Ectodermal cell (in vitro differentiated cells): ENCODE data around the gene EVI2B.

Experiments
- H3K27ac ChIP-seq: 2 replicates; pipeline ENCODE4 v1.7.0; 2013; ENCODE audit warnings: mild to moderate bottlenecking, low read depth, low read length; ENCODE audit not compliant: insufficient read depth, poor library complexity, severe bottlenecking
- H3K27me3 ChIP-seq: 2 replicates; pipeline ENCODE4 v1.7.0; 2013; ENCODE audit warnings: mild to moderate bottlenecking, low read length; ENCODE audit not compliant: insufficient read depth, control insufficient read depth, poor library complexity, severe bottlenecking
- H3K36me3 ChIP-seq: one replicate; pipeline ENCODE4 v1.7.0; 2013; ENCODE audit warnings: low read length; ENCODE audit not compliant: control insufficient read depth, insufficient read depth
- H3K4me1 ChIP-seq: one replicate; pipeline ENCODE4 v1.7.0; 2013; ENCODE audit warnings: low read length; ENCODE audit not compliant: control insufficient read depth, insufficient read depth
- H3K4me3 ChIP-seq: 2 replicates; pipeline ENCODE4 v1.7.0; 2013; ENCODE audit warnings: low read depth, low read length, control low read depth; ENCODE audit not compliant: insufficient read depth
- H3K9me3 ChIP-seq: 2 replicates; pipeline ENCODE4 v1.7.0; 2013; ENCODE audit warnings: mild to moderate bottlenecking, low read length, moderate library complexity; ENCODE audit not compliant: control insufficient read depth
- WGBS, 2 experiments: methylation state at CpG; one replicate each; pipeline ENCODE4 v1.1.7; 2013; ENCODE audit warnings: missing lambda C conversion rate in 2 of 2; 5-methylcytosine and 5-hydroxymethylcytosine counted together

The EVI2B gene

GRCh38 chr17:31311526-31311925, 2.3 kb downstream of the EVI2B start:
- WGBS, 2 experiments = 94 to 100% methylated on average over 3 of the region's 3 CpGs
- H3K27ac ChIP-seq = no peak overlapping the region
- H3K27me3 ChIP-seq = no peaks in the 10 kb centered on the region
- no peaks in the 10 kb centered on the region for H3K36me3 ChIP-seq
- H3K9me3 ChIP-seq = no peaks in the 10 kb centered on the region
- H3K4me3 ChIP-seq = no peak overlapping the region
- no peaks in the 10 kb centered on the region for H3K4me1 ChIP-seq

- H3K9me3 ChIP-seq = no peaks in the 10 kb centered on the region
- 88 to 93% methylated on average over 7 of the region's 7 CpGs for WGBS, 2 experiments
- H3K36me3 ChIP-seq = no peaks in the 10 kb centered on the region
- H3K27ac ChIP-seq = no peak overlapping the region
- H3K27me3 ChIP-seq = no peaks in the 10 kb centered on the region
- H3K4me1 ChIP-seq = no peaks in the 10 kb centered on the region
- no peak overlapping the region for H3K4me3 ChIP-seq
These were observed 3.0 kb downstream of the EVI2B start for GRCh38 chr17:31310886-31311285.

GRCh38 chr17:31310260-31310659, 3.6 kb downstream of the EVI2B start:
- H3K27me3 ChIP-seq = no peaks in the 10 kb centered on the region
- H3K36me3 ChIP-seq = no peaks in the 10 kb centered on the region
- H3K4me3 ChIP-seq = no peak overlapping the region
- 64 to 76% methylated on average over 2 of the region's 2 CpGs for WGBS, 2 experiments
- H3K9me3 ChIP-seq = no peaks in the 10 kb centered on the region
- H3K4me1 ChIP-seq = no peaks in the 10 kb centered on the region
- H3K27ac ChIP-seq = no peak overlapping the region

GRCh38 chr17:31309556-31309955, 4.3 kb downstream of the EVI2B start:
- no peak overlapping the region for H3K27ac ChIP-seq
- 97 to 100% methylated on average over 2 of the region's 2 CpGs for WGBS, 2 experiments
- H3K27me3 ChIP-seq = no peaks in the 10 kb centered on the region
- no peaks in the 10 kb centered on the region for H3K4me1 ChIP-seq
- H3K36me3 ChIP-seq = no peaks in the 10 kb centered on the region
- H3K4me3 ChIP-seq = no peak overlapping the region
- H3K9me3 ChIP-seq = no peaks in the 10 kb centered on the region

GRCh38 chr17:31308372-31309334, 5.2 kb downstream of the EVI2B start:
- no peak overlapping the region for H3K4me3 ChIP-seq
- H3K9me3 ChIP-seq = no peaks in the 10 kb centered on the region
- no peaks in the 10 kb centered on the region for H3K36me3 ChIP-seq
- no peaks in the 10 kb centered on the region for H3K27me3 ChIP-seq
- no peaks in the 10 kb centered on the region for H3K4me1 ChIP-seq
- 83 to 94% methylated on average over 5 of the region's 5 CpGs for WGBS, 2 experiments
- no peak overlapping the region for H3K27ac ChIP-seq

- Histone ChIP-seq H3K9me3 (no peaks in the 10 kb centered on the region), H3K4me1 (no peaks in the 10 kb centered on the region), H3K27ac (no peak overlapping the region), H3K27me3 (no peaks in the 10 kb centered on the region), H3K36me3 (no peaks in the 10 kb centered on the region), H3K4me3 (no peak overlapping the region)
- WGBS, 2 experiments = 100% methylated on average over 1 of the region's 1 CpG
These were observed 6.2 kb downstream of the EVI2B start for GRCh38 chr17:31307640-31308039.

- no peak overlapping the region for H3K27ac ChIP-seq
- H3K4me3 ChIP-seq = no peak overlapping the region
- H3K36me3 ChIP-seq = no peaks in the 10 kb centered on the region
- H3K27me3 ChIP-seq = no peaks in the 10 kb centered on the region
- H3K9me3 ChIP-seq = no peaks in the 10 kb centered on the region
- no peaks in the 10 kb centered on the region for H3K4me1 ChIP-seq
These were observed 14.2 kb downstream of the EVI2B start for GRCh38 chr17:31299624-31300023.

GRCh38 chr17:31297090-31297489, 16.8 kb downstream of the EVI2B start, which contains the start of gene OMG:
OMG (minus strand) TSS chr17:31297239; CDS start chr17:31296331, 908 bp downstream.
- no peaks in the 10 kb centered on the region for H3K27me3 ChIP-seq
- no peak within 1 kb of the TSS for H3K4me3 ChIP-seq
- H3K27ac ChIP-seq = no peak within 1 kb of the TSS
- WGBS, 2 experiments = 79 to 82% methylated on average over 7 of the region's 7 CpGs
- no peaks in the 10 kb centered on the region for H3K36me3 ChIP-seq
- H3K9me3 ChIP-seq = no peaks in the 10 kb centered on the region
- no peaks in the 10 kb centered on the region for H3K4me1 ChIP-seq

GRCh38 chr17:31296142-31296541, 17.7 kb downstream of the EVI2B start:
- Histone ChIP-seq H3K36me3 (no peaks in the 10 kb centered on the region), H3K27me3 (no peaks in the 10 kb centered on the region), H3K27ac (no peak overlapping the region), H3K4me3 (no peak overlapping the region), H3K4me1 (no peaks in the 10 kb centered on the region), H3K9me3 (no peaks in the 10 kb centered on the region)
- WGBS, 2 experiments = 88 to 94% methylated on average over 2 of the region's 2 CpGs

GRCh38 chr17:31295489-31295871, 18.4 kb downstream of the EVI2B start:
- Histone ChIP-seq H3K36me3 (no peaks in the 10 kb centered on the region), H3K4me3 (no peak overlapping the region), H3K9me3 (no peaks in the 10 kb centered on the region), H3K27ac (no peak overlapping the region), H3K27me3 (no peaks in the 10 kb centered on the region), H3K4me1 (no peaks in the 10 kb centered on the region)
- 92 to 100% methylated on average over 1 of the region's 1 CpG for WGBS, 2 experiments
